ENCODE data around the gene RGS6.

GRCh38 chr14:72040528-72040927, 108.3 kb downstream of the RGS6 start:
- TF ChIP-seq CTCF (IDR thresholded peaks at IDR 0.05) (no peak), POLR2A (IDR thresholded peaks at IDR 0.05) (no peak)

Data from thyroid gland (tissue), 4 donors.